Measurements from ENCODE around the gene TEX19. TPM values are rescaled to one million over a fixed set of nuclear protein-coding genes. Genes with fewer than 3 reads are reported as not detected.

Gene TEX19, protein sequence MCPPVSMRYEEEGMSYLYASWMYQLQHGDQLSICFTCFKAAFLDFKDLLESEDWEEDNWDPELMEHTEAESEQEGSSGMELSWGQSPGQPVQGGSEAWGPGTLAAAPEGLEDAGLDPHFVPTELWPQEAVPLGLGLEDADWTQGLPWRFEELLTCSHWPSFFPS
- total RNA-seq = not detected in 2 replicates

DNA sequence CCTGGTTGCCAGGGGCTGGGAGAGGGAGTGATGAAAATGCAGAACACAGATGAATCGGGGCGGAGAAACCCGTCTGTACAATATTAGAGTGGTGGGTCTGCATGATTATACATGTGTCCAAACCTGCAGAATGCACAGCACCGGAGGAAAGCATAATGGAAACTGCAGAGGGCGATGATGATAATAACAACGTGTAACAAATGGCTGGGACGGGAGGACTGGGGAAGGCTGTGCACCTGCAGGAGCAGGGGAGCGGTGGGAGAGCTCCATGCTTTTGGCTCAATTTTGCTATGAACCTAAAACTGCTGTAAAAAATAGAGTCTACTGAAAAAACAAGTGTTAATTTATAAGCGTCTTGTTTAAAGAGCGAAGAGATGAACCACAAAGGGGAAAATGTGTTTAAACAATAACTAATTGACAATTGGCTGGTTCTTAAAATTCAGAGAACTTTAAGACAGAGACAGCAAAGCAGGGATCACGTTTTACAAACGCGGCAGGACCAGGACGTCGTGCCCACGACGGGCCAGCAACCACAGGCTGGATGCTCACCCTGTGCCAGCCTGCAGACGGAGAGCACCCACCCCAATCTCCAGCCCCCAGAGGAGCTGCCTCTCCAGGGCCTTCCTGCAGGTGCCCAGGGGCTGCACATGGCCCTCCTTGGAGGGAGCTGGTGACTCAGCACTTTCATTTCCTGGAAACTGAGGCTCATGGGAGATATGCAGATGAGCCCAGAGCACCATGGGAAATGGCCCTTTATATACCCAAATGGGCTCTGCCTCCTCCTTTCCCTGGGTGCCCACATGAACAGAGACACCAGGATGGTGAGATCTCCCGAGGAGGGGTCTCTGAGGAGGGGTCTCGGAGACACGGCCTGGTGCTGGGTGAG, at the start of gene TEX19:
TSS of gene TEX19 (plus strand) at position 783 of the 886 bp plus-strand sequence. CDS start 2,904 bp downstream, outside the sequence.

DNA sequence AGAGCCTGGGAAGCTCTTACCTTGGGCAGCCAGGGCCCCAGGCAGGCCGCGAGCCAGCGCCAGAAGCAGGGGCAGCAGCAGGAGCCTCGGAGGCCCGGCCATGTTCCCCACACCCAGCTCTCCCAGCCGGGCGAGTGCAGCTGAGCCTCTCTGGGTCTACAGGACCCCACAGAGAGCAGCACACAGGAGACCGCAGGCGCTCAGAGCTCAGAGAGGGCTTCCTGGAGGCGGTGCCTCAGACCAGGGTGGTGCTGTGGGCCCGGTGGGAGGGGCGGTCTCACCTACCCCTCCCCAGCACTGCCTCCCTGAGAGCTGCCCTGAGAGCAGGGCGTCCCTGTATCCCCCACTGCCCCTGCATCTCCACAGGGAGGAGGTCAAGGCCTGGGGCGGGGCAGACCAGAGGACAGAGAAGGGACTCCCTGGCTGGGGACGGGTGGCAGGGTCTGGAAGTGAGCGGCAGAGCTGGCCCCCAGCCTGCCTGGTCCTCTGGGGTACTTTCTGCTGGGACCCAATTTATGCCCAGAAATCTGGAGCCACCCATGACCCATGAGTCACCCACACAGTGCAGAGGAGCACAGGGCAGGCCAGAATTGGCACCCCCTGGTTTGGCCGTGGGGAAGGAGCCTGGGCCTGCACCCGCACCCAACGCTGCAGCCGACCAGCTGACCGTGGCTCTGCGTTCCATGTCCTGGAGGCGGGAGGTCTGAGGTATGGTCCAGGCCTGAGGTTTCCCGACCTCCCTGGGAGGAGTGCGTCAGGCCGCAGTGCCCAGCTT, 41.5 kb upstream of the TEX19 start, which contains the start of gene CD7:
TSS of gene CD7 (minus strand) at position 215 of the 775 bp plus-strand sequence. CDS start at position 102, 113 bp downstream.

GRCh38 chr17:82333279-82334171, 25.5 kb upstream of the TEX19 start, which contains the start of gene SECTM1:
Gene SECTM1 (minus strand): TSS chr17:82333766. CDS start chr17:82327240, 6,526 bp downstream.

GRCh38 chr17:82371333-82372248, 12.5 kb downstream of the TEX19 start, which contains the start of gene UTS2R:
Gene UTS2R (plus strand): TSS chr17:82371765. CDS start chr17:82374325, 2,560 bp downstream.

Other genes with a start within 250 kb of the TEX19 start
- 8.5 and 16.2 TPM in 2 replicates for gene CCDC57, start 146.4 kb upstream of the TEX19 start, total RNA-seq
- 94.0 and 272 TPM in 2 replicates for gene SLC16A3, start 130.2 kb upstream of the TEX19 start, total RNA-seq
- gene CSNK1D, start 85.5 kb upstream of the TEX19 start, total RNA-seq = 63.6 and 105 TPM in 2 replicates
- not detected in 2 replicates for gene CD7, start 41.6 kb upstream of the TEX19 start, total RNA-seq
- gene SECTM1, start 25.5 kb upstream of the TEX19 start, total RNA-seq = 11.6 and 18.5 TPM in 2 replicates
- not detected in 2 replicates for gene UTS2R, start 12.5 kb downstream of the TEX19 start, total RNA-seq
- gene HEXD, start 59.1 kb downstream of the TEX19 start, total RNA-seq = 5.5 and 13.2 TPM in 2 replicates
- 21.9 and 28.2 TPM in 2 replicates for gene OGFOD3, start 59.3 kb downstream of the TEX19 start, total RNA-seq
- gene CYBC1, start 91.5 kb downstream of the TEX19 start, total RNA-seq = 37.6 and 54.3 TPM in 2 replicates
- 28.4 and 55.1 TPM in 2 replicates for gene NARF, start 99.5 kb downstream of the TEX19 start, total RNA-seq
- 47.2 and 64.7 TPM in 2 replicates for gene FOXK2, start 160.5 kb downstream of the TEX19 start, total RNA-seq